ACHN (cell line): Measurements from ENCODE around the gene ATP6V1F.

Experiments used
- DNase-seq: peaks from one replicate; pipeline ENCODE4 v3.0.0-alpha.2; 2015
- in situ Hi-C: cut with HindIII; loops from 2 replicates; pipeline ENCODE4 v1.10.0; 2017; ENCODE audit warnings: low sequenced_read_pairs, low pct_ligation_motif_present, low pct_unique_long_range_greater_than_20kb

The ATP6V1F gene

DNA sequence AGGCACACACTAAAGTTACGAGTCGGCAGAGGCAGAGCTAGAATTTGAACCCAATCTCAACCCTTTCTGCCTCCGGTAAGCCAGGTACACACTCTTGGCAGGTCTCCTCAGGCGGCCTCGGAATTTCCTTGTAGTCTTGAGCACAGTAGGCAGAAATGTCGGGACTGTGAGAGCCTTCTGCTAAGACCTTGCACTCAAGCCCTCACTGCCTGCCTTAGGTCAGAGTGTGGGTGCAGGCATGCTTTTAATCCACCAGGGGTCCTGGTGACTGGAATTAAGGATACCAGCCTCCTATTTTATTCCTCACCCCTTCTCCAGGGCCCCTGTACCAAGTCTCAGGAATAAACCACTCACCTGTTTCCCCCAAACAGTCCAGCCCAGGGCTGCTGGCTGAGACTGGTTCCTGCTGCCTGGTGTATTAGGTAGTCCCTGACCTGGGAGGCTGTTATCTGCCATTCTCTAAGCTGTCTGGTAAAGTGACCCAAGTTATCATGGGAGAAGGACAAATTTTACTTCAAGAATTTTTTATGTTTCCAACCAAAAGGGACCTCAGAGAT lies 855 bp downstream of the ATP6V1F start:
- DNase-seq = peak; percentile 90
- in situ Hi-C loops = no loop called here

- DNase-seq = no peak
- in situ Hi-C loops = no loop called here
These were observed 2.6 kb downstream of the ATP6V1F start for GRCh38 chr7:128865303-128865702.

DNA sequence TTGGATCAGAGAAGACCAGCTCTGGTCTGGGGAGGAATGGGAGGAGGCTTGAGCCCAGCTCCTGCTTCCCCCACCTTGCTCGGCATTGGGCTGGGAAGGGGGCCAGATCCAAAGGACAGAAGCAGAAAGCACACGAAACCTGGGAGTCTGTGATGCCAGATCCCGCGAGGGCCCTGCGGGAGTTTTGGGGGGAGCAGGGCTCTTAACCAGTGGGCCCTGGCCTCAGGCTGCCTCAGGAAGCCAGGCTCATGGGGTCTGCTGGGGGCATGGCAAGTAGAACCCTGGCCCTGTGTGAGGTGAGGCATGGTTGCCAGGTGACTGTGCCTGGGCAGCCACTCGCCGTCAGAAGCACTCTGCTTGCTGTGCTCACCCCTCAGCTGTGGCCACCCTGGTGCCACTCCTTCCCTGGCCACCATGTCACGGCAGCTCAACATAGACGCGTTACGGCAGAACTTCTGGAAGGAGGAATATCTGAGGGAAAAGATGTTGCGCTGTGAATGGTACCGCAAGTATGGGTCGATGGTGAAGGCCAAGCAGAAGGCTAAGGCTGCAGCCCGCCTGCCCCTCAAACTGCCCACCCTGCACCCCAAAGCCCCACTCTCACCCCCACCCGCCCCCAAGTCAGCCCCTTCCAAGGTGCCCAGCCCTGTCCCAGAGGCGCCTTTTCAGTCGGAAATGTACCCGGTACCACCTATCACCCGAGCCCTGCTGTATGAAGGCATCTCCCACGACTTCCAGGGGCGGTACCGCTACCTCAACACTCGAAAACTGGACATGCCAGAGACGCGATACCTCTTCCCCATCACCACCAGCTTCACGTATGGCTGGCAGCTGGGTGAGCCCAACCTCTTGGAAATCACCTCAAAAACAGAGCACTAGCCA lies 3.6 kb downstream of the ATP6V1F start:
- in situ Hi-C loops = no loop called here
- DNase-seq = no peak

GRCh38 chr7:128867241-128867640 lies 4.6 kb downstream of the ATP6V1F start:
- in situ Hi-C loops = no loop called here
- DNase-seq = no peak

DNA sequence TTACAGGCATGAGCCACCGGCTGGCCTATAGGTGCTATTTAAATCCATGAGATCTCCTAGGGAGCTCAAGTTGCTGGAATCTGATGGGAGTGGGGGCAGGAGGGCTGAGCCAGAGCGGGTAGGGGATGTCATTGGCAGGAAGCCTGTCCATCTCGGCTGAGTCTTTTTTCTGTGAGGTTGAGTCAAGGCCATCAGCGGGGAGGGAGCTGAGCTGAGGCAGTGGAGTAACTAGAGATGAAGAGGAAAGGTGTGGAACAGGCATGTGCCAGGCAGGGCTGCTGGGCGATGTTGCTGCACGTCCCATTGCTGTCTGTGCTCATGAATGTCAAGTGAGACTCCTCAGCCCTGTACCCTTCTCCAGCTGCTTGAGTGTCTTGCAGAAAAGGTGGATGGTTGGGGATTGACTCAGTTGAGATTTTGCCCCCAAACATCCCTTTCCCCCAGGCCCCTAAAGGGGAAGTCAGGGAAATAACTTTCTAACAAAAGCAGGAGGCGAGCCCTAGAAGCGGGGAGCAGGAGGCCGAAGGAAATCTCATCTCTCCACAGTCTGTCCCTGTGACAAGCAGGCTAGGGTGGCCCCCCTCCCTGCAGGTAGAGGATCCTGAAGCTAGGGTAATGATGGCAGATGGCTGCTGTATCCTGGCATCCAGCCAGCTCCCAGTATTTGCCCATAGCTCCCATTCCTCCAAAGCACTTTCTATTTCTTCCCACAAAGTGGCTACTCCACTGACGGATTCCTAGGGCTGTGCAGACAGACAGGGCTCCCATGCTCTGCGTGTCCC lies 5.4 kb downstream of the ATP6V1F start:
- no peak for DNase-seq

GRCh38 chr7:128868624-128869137 lies 6.0 kb downstream of the ATP6V1F start:
- no peak for DNase-seq
- in situ Hi-C loops = no loop called here

More for the DNA sequence above, 5.4 kb downstream of the ATP6V1F start:
- in situ Hi-C loops = no loop called here

DNA sequence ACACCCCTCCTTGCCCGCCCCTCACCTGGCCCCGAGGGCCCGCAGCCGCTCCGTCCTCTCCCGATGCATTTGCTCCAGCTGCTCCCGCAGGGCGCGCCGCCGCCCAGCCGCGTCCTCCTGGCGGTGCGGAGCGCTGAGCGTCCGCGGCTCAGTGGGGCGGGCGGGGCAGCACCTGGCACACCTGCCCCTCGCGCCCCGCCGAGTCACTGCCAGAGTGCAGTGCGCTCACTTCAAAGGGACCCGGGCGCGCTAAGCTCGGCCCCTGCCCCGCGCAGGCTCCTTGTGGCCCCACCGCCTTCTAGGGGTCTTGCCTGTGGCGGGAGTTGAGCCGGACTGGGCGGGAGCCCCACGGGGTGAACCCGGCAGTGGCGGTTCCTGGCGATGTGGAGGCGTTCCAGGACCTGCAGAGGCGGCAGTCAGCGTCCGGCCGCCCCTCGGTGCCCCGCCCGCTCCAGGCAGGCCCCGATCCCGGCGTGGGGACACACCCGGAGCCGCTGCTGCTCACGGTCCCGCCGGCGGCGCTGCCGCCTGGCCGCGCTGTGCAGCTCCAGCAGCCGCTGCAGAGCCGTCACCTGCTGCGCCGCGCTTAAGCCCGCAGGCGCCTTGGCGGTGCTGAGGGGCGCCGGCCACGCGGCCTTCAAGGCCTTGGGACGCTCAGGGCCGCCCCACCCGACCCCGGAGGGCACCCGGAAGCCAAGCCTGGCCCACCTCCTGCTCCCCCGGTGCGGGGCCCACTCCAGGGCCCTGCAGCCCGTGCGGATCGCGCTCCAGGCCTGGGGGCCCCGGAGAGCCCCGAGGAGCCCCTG lies 6.7 kb downstream of the ATP6V1F start:
- DNase-seq = peak; percentile 35
- in situ Hi-C loops = no loop called here

DNA sequence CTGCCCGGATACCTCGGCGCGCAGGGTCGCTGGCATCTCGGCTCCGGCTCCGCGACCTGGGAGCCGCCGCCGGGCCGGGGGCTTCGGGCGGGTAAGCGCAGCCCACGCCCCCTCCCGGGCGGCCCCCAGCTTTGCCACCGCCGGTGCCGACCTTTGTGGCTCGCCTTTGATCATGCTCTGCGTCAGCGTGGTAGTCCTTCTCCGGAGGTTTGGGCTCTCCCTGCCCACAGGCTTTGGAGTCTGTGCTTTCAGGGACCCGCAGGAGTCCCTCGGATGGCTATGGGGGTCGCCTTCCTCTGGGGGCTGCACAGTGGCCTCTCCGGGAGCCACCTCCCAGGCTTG lies 7.3 kb downstream of the ATP6V1F start:
- no peak for DNase-seq
- in situ Hi-C loops = no loop called here

GRCh38 chr7:128871050-128871449 lies 8.4 kb downstream of the ATP6V1F start:
- in situ Hi-C loops = no loop called here
- no peak for DNase-seq

- in situ Hi-C loops = no loop called here
These were observed 9.8 kb downstream of the ATP6V1F start for GRCh38 chr7:128872394-128872824.

DNA sequence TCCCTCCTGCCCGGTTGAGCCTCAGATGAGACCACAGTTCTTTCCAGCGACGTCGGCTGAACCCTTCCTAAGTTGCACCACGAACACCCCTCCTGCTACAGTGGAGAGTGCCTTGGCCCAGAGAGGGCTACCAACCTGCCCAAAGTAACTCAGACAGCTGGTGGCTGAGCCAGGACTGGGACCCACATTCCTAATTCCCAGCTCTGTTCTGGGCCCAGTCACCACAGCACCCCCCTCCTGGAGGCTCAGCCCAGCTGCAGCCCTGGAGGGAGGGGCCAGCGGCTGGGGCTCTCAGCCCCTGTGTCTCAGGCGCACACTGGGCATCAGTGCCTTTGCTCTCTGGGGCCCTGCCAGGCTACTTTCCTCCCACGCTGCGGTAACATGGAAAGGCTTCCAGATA lies 10.6 kb downstream of the ATP6V1F start:
- no peak for DNase-seq
- in situ Hi-C loops = no loop called here

More at GRCh38 chr7:128872394-128872824, 9.8 kb downstream of the ATP6V1F start:
- DNase-seq = no peak

- DNase-seq = no peak
- in situ Hi-C loops = no loop called here
These were observed 11.7 kb downstream of the ATP6V1F start for GRCh38 chr7:128874140-128875031.

GRCh38 chr7:128875523-128875948 lies 12.9 kb downstream of the ATP6V1F start:
- in situ Hi-C loops = no loop called here
- DNase-seq = no peak

GRCh38 chr7:128876127-128876526 lies 13.5 kb downstream of the ATP6V1F start:
- DNase-seq = no peak
- in situ Hi-C loops = no loop called here

DNA sequence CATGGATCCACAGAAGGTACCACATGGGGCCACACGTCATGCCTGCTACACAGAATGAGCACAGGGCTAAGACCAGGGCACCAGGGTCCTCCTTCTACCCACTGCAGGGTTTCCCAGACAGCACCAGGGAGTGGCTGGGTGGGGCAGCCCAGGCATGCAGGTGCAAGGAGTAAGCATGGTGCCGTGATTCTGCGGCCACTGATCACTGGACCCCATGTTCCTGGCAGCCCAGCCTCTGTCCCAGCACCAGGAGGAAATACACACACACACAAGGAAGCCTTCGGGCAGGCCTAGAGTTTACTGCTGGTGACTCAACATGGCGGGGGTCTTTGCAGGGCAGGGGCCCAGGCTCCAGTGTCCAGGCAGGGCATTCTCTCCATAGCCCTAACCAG lies 13.9 kb downstream of the ATP6V1F start:
- no peak for DNase-seq
- in situ Hi-C loops = no loop called here

GRCh38 chr7:128876978-128877755 lies 14.5 kb downstream of the ATP6V1F start:
- DNase-seq = no peak
- in situ Hi-C loops = no loop called here

DNA sequence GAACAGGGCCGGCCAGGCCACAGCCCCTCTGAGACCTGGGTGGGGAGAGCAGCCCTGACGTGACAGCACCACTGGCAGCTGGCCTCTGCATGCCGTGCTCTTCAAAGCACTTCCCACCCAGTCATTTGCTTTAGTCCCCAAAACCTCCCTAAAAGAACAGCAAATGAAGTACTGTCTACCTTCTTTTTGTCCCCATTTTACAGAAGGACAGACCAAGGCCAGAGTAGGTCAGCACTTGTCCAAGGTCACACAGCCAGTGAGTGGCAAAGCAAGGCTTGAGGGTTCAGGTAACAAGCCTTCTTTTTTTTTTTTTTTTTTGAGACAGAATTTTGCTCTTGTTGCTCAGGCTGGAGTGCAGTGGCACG lies 15.1 kb downstream of the ATP6V1F start:
- in situ Hi-C loops = no loop called here
- DNase-seq = no peak
